Neural cell (in vitro differentiated cells): ENCODE measurements around the gene SUCO. TPM values are rescaled to one million over a fixed set of nuclear protein-coding genes. Genes with fewer than 3 reads are reported as not detected.

Experiments used
- H2AFZ ChIP-seq: fragments of 200-600, 300-800 bp; sonication (generic), shearing (Covaris generic); 2 replicates; pipeline ENCODE4 v1.6.0; 2014; ENCODE audit warnings: low read depth, mild to moderate bottlenecking, antibody characterized with exemption, low read length, moderate library complexity
- H3F3A ChIP-seq: fragments of 200-600 bp; shearing (Covaris generic); 2 replicates; pipeline ENCODE4 v1.6.1; 2016; ENCODE audit warnings: mild to moderate bottlenecking, moderate library complexity, mixed read lengths, antibody characterized with exemption, low read length; ENCODE audit not compliant: insufficient read depth, poor library complexity, severe bottlenecking
- H3K27ac ChIP-seq: fragments of 200-600, 300-800 bp; sonication (generic), shearing (Covaris generic); 2 replicates; pipeline ENCODE4 v1.5.1; 2014; ENCODE audit warnings: mild to moderate bottlenecking, low read length, moderate library complexity
- H3K27me3 ChIP-seq: fragments of 300-800, 200-600 bp; sonication (generic), shearing (Covaris generic); 2 replicates; pipeline ENCODE4 v1.6.0; 2014; ENCODE audit warnings: mild to moderate bottlenecking, low read depth, low read length, moderate library complexity; ENCODE audit not compliant: insufficient read depth
- H3K36me3 ChIP-seq: fragments of 300-800, 200-600 bp; sonication (generic), shearing (Covaris generic); 2 replicates; pipeline ENCODE4 v1.5.1; 2014; ENCODE audit warnings: mild to moderate bottlenecking, antibody characterized with exemption, low read length, moderate library complexity; ENCODE audit not compliant: insufficient read depth
- H3K4me2 ChIP-seq: fragments of 300-800, 200-600 bp; sonication (generic), shearing (Covaris generic); 2 replicates; pipeline ENCODE4 v1.6.0; 2014; ENCODE audit warnings: mild to moderate bottlenecking, low read length
- H3K4me3 ChIP-seq: fragments of 300-800, 200-600 bp; sonication (generic), shearing (Covaris generic); 2 replicates; pipeline ENCODE4 v1.5.1; 2014; ENCODE audit warnings: mild to moderate bottlenecking, low read length, moderate library complexity
- H3K79me2 ChIP-seq: fragments of 200-600 bp; shearing (Covaris generic); replicated peaks from 2 replicates; pipeline ENCODE4 v1.6.0; 2014; ENCODE audit warnings: mild to moderate bottlenecking, low read length, moderate library complexity; ENCODE audit not compliant: insufficient read depth
- H3K9ac ChIP-seq: fragments of 300-800, 200-600 bp; sonication (generic), shearing (Covaris generic); 2 replicates; pipeline ENCODE4 v1.6.1; 2016; ENCODE audit warnings: mild to moderate bottlenecking, low read length, mixed read lengths
- H3K9me2 ChIP-seq: fragments of 200-600 bp; shearing (Covaris generic); 2 replicates; pipeline ENCODE4 v1.6.1; 2016; ENCODE audit warnings: mild to moderate bottlenecking, low read length, mixed read lengths; ENCODE audit not compliant: insufficient read depth
- H3K9me3 ChIP-seq: fragments of 200-600, 300-800 bp; sonication (generic), shearing (Covaris generic); 2 replicates; pipeline ENCODE4 v1.6.1; 2016; ENCODE audit warnings: mild to moderate bottlenecking, mixed run types, low read length, moderate library complexity, mixed read lengths
- H4K20me1 ChIP-seq: fragments of 200-600 bp; shearing (Covaris generic); 2 replicates; pipeline ENCODE4 v1.6.1; 2016; ENCODE audit warnings: mild to moderate bottlenecking, mixed run types; ENCODE audit not compliant: insufficient read depth
- CTCF ChIP-seq: fragments of 450-650 bp; IDR thresholded peaks from 2 replicates; pipeline ENCODE4 v1.5.1; 2014; ENCODE audit warnings: antibody characterized with exemption, mild to moderate bottlenecking, moderate library complexity; ENCODE audit not compliant: poor library complexity, severe bottlenecking
- EP300 ChIP-seq: fragments of 450-650 bp; conservative IDR thresholded peaks from 2 replicates; pipeline ENCODE4 v1.6.1; 2014; ENCODE audit warnings: antibody characterized with exemption, mild to moderate bottlenecking, moderate library complexity; ENCODE audit not compliant: poor library complexity, severe bottlenecking
- EZH2 ChIP-seq: fragments of 200-600, 300-800 bp; shearing (Covaris generic), sonication (generic); IDR thresholded peaks from 2 replicates; pipeline ENCODE4 v1.6.1; 2014; ENCODE audit warnings: antibody characterized with exemption, low read length, borderline replicate concordance, mild to moderate bottlenecking; ENCODE audit not compliant: insufficient read depth, poor library complexity, severe bottlenecking
- MXI1 ChIP-seq: fragments of 450-650 bp; conservative IDR thresholded peaks from 2 replicates; pipeline ENCODE4 v1.6.1; 2014; ENCODE audit warnings: antibody characterized with exemption, mild to moderate bottlenecking; ENCODE audit not compliant: poor library complexity, severe bottlenecking
- POLR2AphosphoS5 ChIP-seq: IDR thresholded peaks from 2 replicates; pipeline ENCODE4 v1.6.1; 2012
- RAD21 ChIP-seq: fragments of 450-650 bp; conservative IDR thresholded peaks from 2 replicates; pipeline ENCODE4 v1.6.1; 2014; ENCODE audit warnings: antibody characterized with exemption, mild to moderate bottlenecking, moderate library complexity
- REST ChIP-seq: IDR thresholded peaks from 2 replicates; pipeline ENCODE4 v1.6.1; 2012; ENCODE audit warnings: borderline replicate concordance
- SMC3 ChIP-seq: fragments of 450-650 bp; conservative IDR thresholded peaks from 2 replicates; pipeline ENCODE4 v1.6.1; 2014; ENCODE audit warnings: antibody characterized with exemption, mild to moderate bottlenecking, moderate library complexity; ENCODE audit not compliant: poor library complexity
- TAF1 ChIP-seq: IDR thresholded peaks from 2 replicates; pipeline ENCODE4 v1.6.1; 2012; ENCODE audit warnings: low read depth
- polyA plus RNA-seq: library from polyadenylated mRNA; depleted of rRNA; stranded (reverse); fragments of >200 nt; gene quantifications from 2 replicates; pipeline ENCODE4 v1.2.3, GENCODE V29; 2014

The SUCO gene
- polyA plus RNA-seq, 1 donor from 2014 or later = 43.4 TPM

- H2AFZ ChIP-seq = no peak overlapping the region
- no peaks in the 10 kb centered on the region for H4K20me1 ChIP-seq
- no peak overlapping the region for H3K4me3 ChIP-seq
- no peaks in the 10 kb centered on the region for H3K79me2 ChIP-seq
- H3K9me2 ChIP-seq = no peaks in the 10 kb centered on the region
- no peaks in the 10 kb centered on the region for H3K9me3 ChIP-seq
- H3F3A ChIP-seq = no peaks in the 10 kb centered on the region
- no peak overlapping the region for H3K9ac ChIP-seq
- no peaks in the 10 kb centered on the region for H3K27me3 ChIP-seq
- H3K4me2 ChIP-seq = no peak overlapping the region
- TF ChIP-seq EZH2 = no peak
- TF ChIP-seq TAF1 = no peak
- no peak for TF ChIP-seq SMC3
- TF ChIP-seq MXI1 = no peak
- no peak for TF ChIP-seq RAD21
- no peak for TF ChIP-seq REST
- no peak for TF ChIP-seq CTCF
- no peak for TF ChIP-seq POLR2AphosphoS5
- no peak for TF ChIP-seq EP300
- H3K36me3 ChIP-seq = no peaks in the 10 kb centered on the region
- no peak overlapping the region for H3K27ac ChIP-seq
Measured at GRCh38 chr1:172640111-172640510, 107.2 kb downstream of the SUCO start.

GRCh38 chr1:172641492-172641891 is 108.5 kb downstream of the SUCO start:
- Histone ChIP-seq H3K9ac (no peak overlapping the region), H3K27me3 (no peaks in the 10 kb centered on the region), H3K9me2 (no peaks in the 10 kb centered on the region), H2AFZ (no peak overlapping the region), H3K27ac (no peak overlapping the region), H3K79me2 (no peaks in the 10 kb centered on the region), H3K4me2 (no peak overlapping the region), H4K20me1 (no peaks in the 10 kb centered on the region), H3F3A (no peaks in the 10 kb centered on the region), H3K4me3 (no peak overlapping the region), H3K9me3 (no peaks in the 10 kb centered on the region), H3K36me3 (no peaks in the 10 kb centered on the region)
- TF ChIP-seq POLR2AphosphoS5 (no peak), RAD21 (no peak), EZH2 (no peak), EP300 (no peak), TAF1 (no peak), MXI1 (no peak), SMC3 (no peak), REST (no peak), CTCF (no peak)
